MM.1S (cell line): ENCODE data around the gene ZNF488.

ENCODE experiments used
- DNase-seq: peaks from one replicate; pipeline ENCODE4 v3.0.0-alpha.2; 2015
- H2AFZ ChIP-seq: fragments of 300-600 bp; sonication (generic); 2 replicates; pipeline ENCODE4 v1.6.0; 2016; ENCODE audit warnings: antibody characterized with exemption, low read length
- H3F3A ChIP-seq: fragments of 300-600 bp; sonication (generic); 2 replicates; pipeline ENCODE4 v1.6.1; 2016; ENCODE audit warnings: mild to moderate bottlenecking, antibody characterized with exemption, low read length, moderate library complexity, mixed read lengths; ENCODE audit not compliant: insufficient read depth
- H3K27ac ChIP-seq: fragments of 300-600 bp; sonication (generic); 2 replicates; pipeline ENCODE4 v1.5.1; 2016; ENCODE audit warnings: mild to moderate bottlenecking, low read length
- H3K27me3 ChIP-seq: fragments of 300-600 bp; sonication (generic); replicated peaks from 2 replicates; pipeline ENCODE4 v1.6.0; 2016; ENCODE audit warnings: low read length; ENCODE audit not compliant: insufficient read depth
- H3K36me3 ChIP-seq: fragments of 300-600 bp; sonication (generic); replicated peaks from 2 replicates; pipeline ENCODE4 v1.6.1; 2016; ENCODE audit warnings: mild to moderate bottlenecking, low read length, mixed read lengths; ENCODE audit not compliant: insufficient read depth
- H3K4me1 ChIP-seq: fragments of 300-600 bp; sonication (generic); 2 replicates; pipeline ENCODE4 v1.6.1; 2016; ENCODE audit warnings: low read length, mixed read lengths
- H3K4me2 ChIP-seq: fragments of 300-600 bp; sonication (generic); 2 replicates; pipeline ENCODE4 v1.6.0; 2016; ENCODE audit warnings: low read depth, low read length
- H3K4me3 ChIP-seq: fragments of 300-600 bp; sonication (generic); 2 replicates; pipeline ENCODE4 v1.5.1; 2016; ENCODE audit warnings: low read length, mixed read lengths
- H3K79me2 ChIP-seq: fragments of 300-600 bp; sonication (generic); 2 replicates; pipeline ENCODE4 v1.6.1; 2016; ENCODE audit warnings: mixed run types, low read length, mixed read lengths
- H3K9ac ChIP-seq: fragments of 300-600 bp; sonication (generic); 2 replicates; pipeline ENCODE4 v1.6.1; 2016; ENCODE audit warnings: low read length, mixed read lengths
- H3K9me2 ChIP-seq: fragments of 300-600 bp; sonication (generic); replicated peaks from 2 replicates; pipeline ENCODE4 v1.6.1; 2016; ENCODE audit warnings: mild to moderate bottlenecking, low read length, mixed read lengths; ENCODE audit not compliant: insufficient read depth
- H3K9me3 ChIP-seq: fragments of 300-600 bp; sonication (generic); replicated peaks from 2 replicates; pipeline ENCODE4 v1.6.1; 2016; ENCODE audit warnings: mild to moderate bottlenecking, low read length, mixed read lengths; ENCODE audit not compliant: insufficient read depth
- H4K20me1 ChIP-seq: fragments of 300-600 bp; sonication (generic); 2 replicates; pipeline ENCODE4 v1.6.1; 2016; ENCODE audit warnings: mild to moderate bottlenecking, low read length, moderate library complexity, mixed read lengths; ENCODE audit not compliant: insufficient read depth
- EZH2 ChIP-seq: fragments of 300-600 bp; sonication (generic); optimal IDR thresholded peaks from 2 replicates; pipeline ENCODE3; 2017; ENCODE audit warnings: low read depth, mild to moderate bottlenecking, antibody characterized with exemption, low read length, mixed read lengths
- EZH2phosphoT487 ChIP-seq: fragments of 300-600 bp; sonication (generic); IDR thresholded peaks from 2 replicates; pipeline ENCODE4 v1.6.1; 2018; ENCODE audit warnings: antibody characterized with exemption, low read length
- TF ChIP-seq, protein P1 (sequence below): fragments of 300-600 bp; sonication (generic); IDR thresholded peaks from 2 replicates; pipeline ENCODE4 v1.5.1; 2016; ENCODE audit warnings: antibody characterized with exemption, low read length, mixed read lengths

The ZNF488 gene

GRCh38 chr10:47381427-47382379, 2.4 kb downstream of the ZNF488 start:
- no peak for DNase-seq
- H3K79me2 ChIP-seq, result no peaks in the 10 kb centered on the region

DNA sequence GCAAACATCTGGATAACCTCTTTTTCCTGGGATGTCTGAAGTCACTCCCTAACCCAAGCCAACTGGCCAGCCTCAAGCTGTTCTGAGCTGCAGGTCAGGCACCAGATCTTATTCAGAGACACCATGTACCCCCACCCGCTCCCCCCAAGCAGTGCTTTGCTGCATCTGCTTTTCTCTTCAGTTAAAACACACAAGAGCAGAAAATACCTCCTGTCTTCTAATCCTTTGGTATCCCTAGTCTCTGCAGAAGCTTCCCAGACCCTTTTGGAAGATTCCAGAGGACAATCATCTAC, 3.0 kb downstream of the ZNF488 start:
- no peak for DNase-seq
- TF ChIP-seq EZH2 (no peak), EZH2phosphoT487 (no peak)
- TF ChIP-seq, protein P1, sequence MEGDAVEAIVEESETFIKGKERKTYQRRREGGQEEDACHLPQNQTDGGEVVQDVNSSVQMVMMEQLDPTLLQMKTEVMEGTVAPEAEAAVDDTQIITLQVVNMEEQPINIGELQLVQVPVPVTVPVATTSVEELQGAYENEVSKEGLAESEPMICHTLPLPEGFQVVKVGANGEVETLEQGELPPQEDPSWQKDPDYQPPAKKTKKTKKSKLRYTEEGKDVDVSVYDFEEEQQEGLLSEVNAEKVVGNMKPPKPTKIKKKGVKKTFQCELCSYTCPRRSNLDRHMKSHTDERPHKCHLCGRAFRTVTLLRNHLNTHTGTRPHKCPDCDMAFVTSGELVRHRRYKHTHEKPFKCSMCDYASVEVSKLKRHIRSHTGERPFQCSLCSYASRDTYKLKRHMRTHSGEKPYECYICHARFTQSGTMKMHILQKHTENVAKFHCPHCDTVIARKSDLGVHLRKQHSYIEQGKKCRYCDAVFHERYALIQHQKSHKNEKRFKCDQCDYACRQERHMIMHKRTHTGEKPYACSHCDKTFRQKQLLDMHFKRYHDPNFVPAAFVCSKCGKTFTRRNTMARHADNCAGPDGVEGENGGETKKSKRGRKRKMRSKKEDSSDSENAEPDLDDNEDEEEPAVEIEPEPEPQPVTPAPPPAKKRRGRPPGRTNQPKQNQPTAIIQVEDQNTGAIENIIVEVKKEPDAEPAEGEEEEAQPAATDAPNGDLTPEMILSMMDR, result no peak
- Histone ChIP-seq H3K36me3 (no peaks in the 10 kb centered on the region), H3K79me2 (no peaks in the 10 kb centered on the region), H4K20me1 (no peaks in the 10 kb centered on the region; the same call in 1 of the 2 replicates), H3K4me3 (no peak overlapping the region), H3K9me2 (no peaks in the 10 kb centered on the region), H3K4me2 (no peak overlapping the region), H3F3A (no peaks in the 10 kb centered on the region), H3K9ac (no peak overlapping the region), H3K9me3 (no peaks in the 10 kb centered on the region), H3K27me3 (peaks cover 91% of the 10 kb centered on the region), H3K4me1 (peaks cover 4% of the 10 kb centered on the region; the same call in 1 of the 2 replicates), H3K27ac (no peak overlapping the region), H2AFZ (no peak overlapping the region)

More at GRCh38 chr10:47381427-47382379, 2.4 kb downstream of the ZNF488 start:
- Histone ChIP-seq H3K27ac (no peak overlapping the region), H3K9ac (no peak overlapping the region), H2AFZ (no peak overlapping the region), H3F3A (no peaks in the 10 kb centered on the region), H3K36me3 (no peaks in the 10 kb centered on the region), H3K9me2 (no peaks in the 10 kb centered on the region), H3K4me1 (peaks cover 4% of the 10 kb centered on the region; the same call in 1 of the 2 replicates), H3K4me3 (no peak overlapping the region), H3K4me2 (no peak overlapping the region), H3K9me3 (no peaks in the 10 kb centered on the region), H3K27me3 (peaks cover 84% of the 10 kb centered on the region), H4K20me1 (no peaks in the 10 kb centered on the region; the same call in 1 of the 2 replicates)
- no peak for TF ChIP-seq EZH2phosphoT487
- TF ChIP-seq EZH2, result no peak
- TF ChIP-seq, protein P1, result no peak

DNA sequence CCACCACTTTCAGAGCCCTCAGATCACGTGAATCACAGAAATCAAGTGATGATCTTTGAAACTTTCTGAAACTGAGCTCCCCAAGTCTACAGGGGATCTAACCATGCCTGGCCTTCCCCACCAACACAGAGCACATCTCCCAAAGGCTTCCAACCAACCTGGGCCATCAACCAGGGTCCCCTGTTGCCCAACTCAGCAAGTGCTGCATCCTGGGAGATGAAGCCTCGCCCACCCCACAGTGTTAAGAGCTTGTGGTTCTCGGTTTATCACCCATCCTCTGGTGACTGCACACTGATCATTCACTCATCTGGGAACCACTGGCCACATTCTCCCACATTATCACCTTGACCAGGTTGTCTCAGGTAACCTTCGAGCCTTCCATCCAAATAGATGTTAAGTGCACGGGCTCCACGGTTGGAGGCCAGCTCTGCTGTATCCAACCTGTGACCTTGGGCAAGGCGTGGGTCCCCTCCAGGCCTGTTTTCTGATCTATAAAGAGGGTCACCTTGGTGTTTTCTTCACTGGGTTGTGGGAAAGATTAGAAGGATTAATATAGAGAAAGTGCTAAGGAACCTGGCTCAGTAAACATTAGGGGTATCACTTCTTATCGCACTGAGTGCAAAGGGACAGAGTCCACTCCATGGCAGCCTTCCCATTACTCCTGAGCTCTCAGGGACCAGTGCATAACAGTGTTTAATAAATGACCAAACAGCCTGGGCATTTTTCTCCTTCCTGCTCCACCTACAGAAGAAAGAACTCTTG, 3.6 kb downstream of the ZNF488 start:
- Histone ChIP-seq H3F3A (no peaks in the 10 kb centered on the region), H3K9me2 (no peaks in the 10 kb centered on the region), H3K4me2 (no peak overlapping the region), H4K20me1 (no peaks in the 10 kb centered on the region; the same call in 1 of the 2 replicates), H3K27ac (no peak overlapping the region), H3K4me1 (peaks cover 4% of the 10 kb centered on the region; the same call in 1 of the 2 replicates), H3K27me3 (peaks cover 94% of the 10 kb centered on the region), H2AFZ (no peak overlapping the region), H3K9ac (no peak overlapping the region), H3K79me2 (no peaks in the 10 kb centered on the region), H3K9me3 (no peaks in the 10 kb centered on the region), H3K4me3 (no peak overlapping the region), H3K36me3 (no peaks in the 10 kb centered on the region)
- TF ChIP-seq, protein P1, result no peak
- DNase-seq, result no peak
